ENCODE measurements around the gene BPGM. TPM values are rescaled to one million over a fixed set of nuclear protein-coding genes. Genes with fewer than 3 reads are reported as not detected.

The BPGM gene
- total RNA-seq, 4 donors from 2014 or later, result 11.1 to 14.0 (median 12.4) TPM

DNA sequence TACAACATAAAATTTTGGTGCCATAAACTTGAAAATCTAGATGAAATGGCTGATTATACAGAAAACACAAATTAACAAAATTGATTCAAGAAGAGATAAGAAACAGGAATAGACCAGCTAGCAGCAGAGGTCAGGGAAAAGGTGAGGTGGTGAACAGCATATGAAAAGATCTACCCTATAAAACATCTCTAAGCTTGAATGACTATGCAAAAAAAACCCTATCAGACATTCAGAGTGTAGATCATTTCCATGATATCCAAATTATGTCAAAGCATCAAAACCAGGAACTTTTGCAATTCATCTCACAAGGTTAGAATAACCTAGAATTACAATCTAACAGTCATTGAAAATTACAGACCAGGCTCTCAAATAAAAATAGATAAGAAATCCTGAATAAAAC lies 14.6 kb upstream of the BPGM start:
- TF ChIP-seq, protein P1, sequence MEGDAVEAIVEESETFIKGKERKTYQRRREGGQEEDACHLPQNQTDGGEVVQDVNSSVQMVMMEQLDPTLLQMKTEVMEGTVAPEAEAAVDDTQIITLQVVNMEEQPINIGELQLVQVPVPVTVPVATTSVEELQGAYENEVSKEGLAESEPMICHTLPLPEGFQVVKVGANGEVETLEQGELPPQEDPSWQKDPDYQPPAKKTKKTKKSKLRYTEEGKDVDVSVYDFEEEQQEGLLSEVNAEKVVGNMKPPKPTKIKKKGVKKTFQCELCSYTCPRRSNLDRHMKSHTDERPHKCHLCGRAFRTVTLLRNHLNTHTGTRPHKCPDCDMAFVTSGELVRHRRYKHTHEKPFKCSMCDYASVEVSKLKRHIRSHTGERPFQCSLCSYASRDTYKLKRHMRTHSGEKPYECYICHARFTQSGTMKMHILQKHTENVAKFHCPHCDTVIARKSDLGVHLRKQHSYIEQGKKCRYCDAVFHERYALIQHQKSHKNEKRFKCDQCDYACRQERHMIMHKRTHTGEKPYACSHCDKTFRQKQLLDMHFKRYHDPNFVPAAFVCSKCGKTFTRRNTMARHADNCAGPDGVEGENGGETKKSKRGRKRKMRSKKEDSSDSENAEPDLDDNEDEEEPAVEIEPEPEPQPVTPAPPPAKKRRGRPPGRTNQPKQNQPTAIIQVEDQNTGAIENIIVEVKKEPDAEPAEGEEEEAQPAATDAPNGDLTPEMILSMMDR (IDR thresholded peaks at IDR 0.05; ENCODE audit: low read depth), result no peak

DNA sequence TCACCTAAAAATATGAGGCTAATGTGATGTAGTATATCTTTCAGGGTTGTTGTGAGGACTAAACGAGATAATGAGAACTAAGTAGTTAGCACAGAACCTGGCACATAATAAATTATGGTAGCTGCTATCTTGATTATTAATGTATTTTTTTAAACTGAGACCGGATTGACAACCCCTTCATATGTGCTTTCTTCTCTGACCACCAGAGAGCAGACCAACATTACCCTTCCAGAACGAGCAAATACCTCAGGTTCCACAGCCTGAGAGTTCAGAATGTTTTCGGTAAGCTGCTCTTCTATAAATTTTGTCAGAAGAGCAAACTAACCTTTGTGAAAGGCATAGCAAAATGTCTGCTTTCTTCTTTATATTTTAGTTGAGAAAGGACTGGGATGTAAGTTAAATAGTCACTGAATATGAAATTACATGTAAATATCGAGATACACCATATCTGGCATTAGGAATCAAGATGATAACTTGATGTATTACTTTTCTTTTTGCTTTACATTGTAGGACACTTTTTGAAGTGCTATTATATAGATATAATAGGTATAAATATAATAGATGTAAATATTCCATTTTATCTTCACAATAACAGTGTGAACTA lies 13.6 kb upstream of the BPGM start:
- TF ChIP-seq, protein P1 (IDR thresholded peaks at IDR 0.05; ENCODE audit: low read depth), result no peak

DNA sequence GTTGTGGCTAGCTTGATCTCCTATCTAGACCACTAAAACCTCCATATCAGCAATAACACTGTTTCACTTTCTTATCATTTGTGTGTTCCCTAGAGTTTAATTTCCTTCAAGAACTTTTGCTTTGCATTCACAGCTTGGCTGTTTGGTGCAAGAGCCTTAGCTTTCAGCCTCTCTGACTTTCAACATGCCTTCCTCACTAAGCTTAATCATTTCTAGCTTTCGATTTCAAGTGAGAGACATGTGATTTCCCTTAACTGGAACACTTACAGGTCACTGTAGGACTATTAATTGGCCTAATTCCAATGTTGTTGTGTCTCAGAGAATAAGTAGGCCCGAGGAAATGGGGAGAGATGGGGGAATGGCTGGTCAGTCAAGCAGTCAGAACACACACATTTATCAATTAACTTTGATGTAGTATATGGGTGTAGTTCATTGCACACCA lies 10.6 kb upstream of the BPGM start:
- TF ChIP-seq, protein P1 (IDR thresholded peaks at IDR 0.05; ENCODE audit: low read depth), result no peak

DNA sequence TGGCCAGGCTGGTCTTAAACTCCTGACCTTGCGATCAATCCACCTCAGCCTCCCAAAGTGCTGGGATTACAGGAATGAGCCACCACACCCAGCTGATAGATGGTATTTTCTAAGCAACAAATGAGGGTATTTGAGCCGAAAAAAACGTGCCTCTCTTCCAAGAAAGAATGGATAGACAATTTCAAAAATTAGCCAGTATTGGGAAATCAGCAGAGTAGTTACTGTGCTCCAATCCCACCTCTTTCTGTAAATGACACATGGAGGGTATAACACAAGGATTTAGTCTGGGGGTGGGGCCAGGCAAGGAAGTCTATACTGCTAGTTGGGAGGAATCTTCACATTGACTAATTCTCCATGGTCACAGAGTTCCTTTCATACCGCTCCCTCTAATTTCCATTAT lies 9.2 kb upstream of the BPGM start:
- TF ChIP-seq, protein P1 (IDR thresholded peaks at IDR 0.05; ENCODE audit: low read depth), result no peak

DNA sequence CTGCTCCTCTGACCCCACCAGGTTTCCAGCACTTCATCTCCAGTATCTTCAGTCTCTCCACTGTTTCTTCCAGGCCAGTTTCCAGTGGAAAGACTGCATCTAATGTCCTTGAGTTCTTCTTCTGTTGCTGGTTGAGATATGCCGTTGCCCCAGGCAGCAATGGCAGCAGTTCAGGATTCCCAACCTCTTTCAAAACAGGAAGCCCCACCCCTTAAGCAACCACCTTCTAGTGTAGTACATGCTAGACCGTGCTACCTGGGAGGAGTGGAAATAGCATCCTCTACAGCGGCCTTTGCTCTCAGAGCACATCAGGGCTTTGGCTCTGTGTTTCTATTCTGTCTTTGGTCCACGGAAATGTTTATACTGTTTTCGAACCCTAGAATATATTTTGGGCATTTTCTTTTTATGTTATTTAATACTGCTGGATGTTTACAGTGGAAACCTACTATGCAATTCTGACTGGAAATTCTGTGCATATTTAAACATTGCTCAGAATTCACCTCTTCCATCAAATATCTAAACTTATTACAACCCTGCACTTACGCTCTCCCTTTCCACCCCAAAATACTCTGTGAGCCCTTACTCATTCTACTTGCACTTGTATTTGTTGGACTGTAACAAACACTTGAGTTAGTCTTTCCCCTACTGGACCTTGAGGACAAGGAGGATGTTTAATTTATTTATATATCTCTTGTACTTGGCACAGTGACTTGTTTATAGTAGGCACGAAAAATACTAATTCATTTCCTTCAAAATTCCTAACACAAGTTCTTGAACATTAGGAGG lies 8.5 kb upstream of the BPGM start:
- TF ChIP-seq, protein P1 (IDR thresholded peaks at IDR 0.05; ENCODE audit: low read depth), result no peak

DNA sequence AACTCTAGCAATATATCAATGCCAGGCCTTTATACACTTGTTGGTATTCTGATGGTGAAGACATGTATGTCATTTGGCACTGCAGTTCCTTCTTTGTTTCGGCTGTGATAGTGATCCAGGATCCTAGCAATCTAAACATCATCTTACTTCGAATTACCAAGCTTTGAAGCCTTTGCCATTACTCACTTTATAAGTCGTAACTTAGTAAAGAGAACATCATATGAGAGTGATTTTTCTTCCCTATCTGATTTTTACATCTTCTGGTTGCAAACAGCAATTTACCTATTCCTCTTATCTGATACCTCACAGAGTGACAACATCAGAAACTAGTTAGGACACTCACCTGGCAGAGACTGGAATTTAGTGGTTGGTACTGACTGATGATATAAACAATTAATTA lies 7.6 kb upstream of the BPGM start:
- TF ChIP-seq, protein P1 (IDR thresholded peaks at IDR 0.05; ENCODE audit: low read depth), result no peak

DNA sequence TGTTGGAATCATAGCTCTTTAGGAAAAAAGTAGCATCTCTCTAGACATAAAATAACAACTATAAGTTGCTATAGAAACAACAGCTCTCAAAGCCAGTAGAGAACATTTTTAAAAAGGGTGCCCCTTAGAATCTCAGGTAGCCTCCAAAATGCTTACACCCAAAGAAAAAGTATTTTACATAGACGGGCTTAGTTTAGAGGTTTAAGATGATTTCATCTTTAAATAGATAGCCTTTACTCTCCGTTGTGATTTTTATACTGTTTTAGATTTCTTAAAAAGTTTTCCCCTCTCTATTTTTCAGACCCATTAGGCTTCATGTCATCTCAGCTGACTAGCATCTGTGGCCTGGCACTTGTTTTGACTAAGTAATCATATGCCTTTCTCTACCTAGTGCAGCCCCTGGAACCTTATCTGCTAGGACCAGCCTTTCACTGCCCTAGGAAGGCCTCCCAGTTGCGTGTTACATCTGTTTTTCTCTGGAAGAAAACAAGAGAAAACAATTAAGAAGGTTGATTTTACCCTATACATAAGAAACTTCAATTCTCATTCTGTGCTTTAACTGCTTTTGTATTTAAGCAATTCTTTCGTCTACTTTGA lies 6.9 kb upstream of the BPGM start:
- TF ChIP-seq, protein P1 (IDR thresholded peaks at IDR 0.05; ENCODE audit: low read depth), result no peak

All from subcutaneous adipose tissue (tissue), 4 donors.